Panc1 (cell line): ENCODE data around the gene TSHR. TPM values are rescaled to one million over a fixed set of nuclear protein-coding genes. Genes with fewer than 3 reads are reported as not detected.

ENCODE experiments used
- ATAC-seq: fragments of 200-7000 bp; cut with Tn5 transposase; 2 replicates; pipeline ENCODE4 v1.9.1; 2020; ENCODE audit warnings: mild to moderate bottlenecking, moderate library complexity
- BruUV-seq: library from RNA; stranded (reverse); fragments of 400-500 nt; replicated peaks from 2 replicates; lab custom pipeline; 2021; lab: Mats Ljungman, UMichigan
- CTCF ChIA-PET: fragments of 300-600 bp; sonication (Branson Sonifier 250); formaldehyde crosslinking; loops from one replicate; lab custom pipeline; 2022; ENCODE audit warnings: antibody characterized with exemption; lab: Charles Lee
- POLR2A ChIA-PET: fragments of 300-600 bp; sonication (Branson Sonifier 250); formaldehyde crosslinking; loops from one replicate; lab custom pipeline; 2022; ENCODE audit warnings: antibody characterized with exemption; lab: Charles Lee
- DNase-seq: peaks from one replicate; pipeline ENCODE4 v3.0.0-alpha.2; 2010; ENCODE audit warnings: low read depth, low spot score
- H3K27ac ChIP-seq: 2 replicates; pipeline ENCODE4 v1.5.1; 2011; ENCODE audit warnings: mild to moderate bottlenecking, low read length, inconsistent platforms
- H3K27me3 ChIP-seq: fragments of 200-500 bp; sonication (Bioruptor generic); 2 replicates; pipeline ENCODE4 v1.6.0; 2014; ENCODE audit warnings: low read length, inconsistent platforms; ENCODE audit not compliant: control insufficient read depth, insufficient read depth
- H3K36me3 ChIP-seq: fragments of 200-500 bp; sonication (Bioruptor generic); 2 replicates; pipeline ENCODE4 v1.5.1; 2014; ENCODE audit warnings: inconsistent platforms, mild to moderate bottlenecking, low read length, moderate library complexity; ENCODE audit not compliant: control insufficient read depth, insufficient read depth
- H3K4me1 ChIP-seq: 2 replicates; pipeline ENCODE4 v1.5.1; 2011; ENCODE audit warnings: inconsistent platforms, mild to moderate bottlenecking, low read length, moderate library complexity; ENCODE audit not compliant: control insufficient read depth, insufficient read depth
- H3K4me3 ChIP-seq, 2 experiments: 2 replicates each; pipeline ENCODE4 v1.5.1; 2011 to 2012; ENCODE audit warnings: low read depth in 2 of 2, low read length in 2 of 2, mild to moderate bottlenecking in 2 of 2, inconsistent platforms in 1 of 2, moderate library complexity in 1 of 2
- H3K9me3 ChIP-seq: fragments of 200-500 bp; sonication (Bioruptor generic); 2 replicates; pipeline ENCODE4 v1.5.1; 2014; ENCODE audit warnings: low read depth, mild to moderate bottlenecking, inconsistent platforms, low read length, moderate library complexity; ENCODE audit not compliant: control insufficient read depth, insufficient read depth
- POLR2AphosphoS5 ChIP-seq: IDR thresholded peaks from 2 replicates; pipeline ENCODE4 v1.6.1; 2012; ENCODE audit warnings: mild to moderate bottlenecking, low read depth, low read length, moderate library complexity
- SIN3A ChIP-seq: IDR thresholded peaks from 2 replicates; pipeline ENCODE4 v1.6.1; 2012; ENCODE audit warnings: low read depth, mild to moderate bottlenecking, low read length, moderate library complexity, borderline replicate concordance; ENCODE audit not compliant: insufficient read depth
- TCF7L2 ChIP-seq: IDR thresholded peaks from 2 replicates; pipeline ENCODE4 v1.6.1; 2011; ENCODE audit warnings: mild to moderate bottlenecking, low read depth, low read length, inconsistent platforms
- in situ Hi-C: cut with HindIII; loops from 2 replicates; pipeline ENCODE4 v1.10.0; 2016; ENCODE audit warnings: low sequenced_read_pairs, low pct_unique_long_range_greater_than_20kb
- intact Hi-C: fragments of 100-400 bp; cut with micrococcal nuclease; formaldehyde crosslinking; loops from one replicate; pipeline ENCODE4 v1.10.0; 2022; ENCODE audit not compliant: unreplicated experiment
- total RNA-seq: library from RNA; stranded (reverse); gene quantifications from one replicate; pipeline ENCODE4 v1.2.1, GENCODE V29; 2021; ENCODE audit not compliant: unreplicated experiment
- TF ChIP-seq, protein P1 (sequence below): fragments of 450-650 bp; IDR thresholded peaks from 2 replicates; pipeline ENCODE4 v1.5.1; 2017; ENCODE audit warnings: mild to moderate bottlenecking
- TF ChIP-seq, protein P2 (sequence below), 2 experiments: IDR thresholded peaks; 2 replicates each; pipeline ENCODE4 v1.6.1; 2011 to 2012; ENCODE audit warnings: low read depth in 2 of 2, control low read depth in 1 of 2, low read length in 1 of 2, mild to moderate bottlenecking in 1 of 2, moderate library complexity in 1 of 2; ENCODE audit not compliant: insufficient read depth in 1 of 2

TSHR gene
- total RNA-seq, 1 experiment from 2014 or later = not detected

DNA sequence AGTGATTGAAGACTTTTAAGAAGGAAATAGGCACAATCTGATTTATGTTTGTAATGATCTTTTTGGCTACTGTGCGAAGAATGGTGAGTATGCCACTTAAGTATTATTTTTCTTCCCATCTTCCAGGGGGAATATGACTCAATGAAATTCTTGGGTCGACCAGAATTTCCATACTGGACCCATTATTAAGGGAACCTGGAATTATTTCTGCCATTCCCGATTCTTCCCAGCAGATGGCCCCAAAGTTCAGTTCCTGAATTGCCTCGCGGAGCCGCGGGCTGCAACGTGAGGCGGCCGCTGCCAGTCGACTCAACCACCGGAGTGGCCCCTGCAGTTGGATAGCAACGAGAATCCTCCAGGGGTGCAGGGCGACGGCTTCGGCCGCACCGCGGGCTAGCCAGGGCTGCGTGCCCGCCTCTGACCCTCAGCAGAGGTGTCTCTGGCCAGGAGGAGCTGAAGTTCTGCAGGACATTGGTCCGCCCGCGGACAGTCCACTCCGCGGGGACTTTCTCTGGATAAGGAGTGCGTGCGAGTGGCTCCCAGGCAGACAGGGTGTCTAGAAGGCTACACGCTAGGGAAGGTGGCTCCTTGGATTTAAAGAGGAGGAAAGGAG lies 628 bp upstream of the TSHR start:
- no TSS peak for BruUV-seq
- intact Hi-C loops (loop anchor here (1.0 to 10.0 kb wide), 2 partner anchors 33 to 220 kb away; no protein-coding TSS in a partner anchor), in situ Hi-C loops (no loop called here)
- H3K4me1 ChIP-seq = no peaks in the 10 kb centered on the region
- ATAC-seq (peak; percentile 95), DNase-seq (peak; percentile 33)
- TF ChIP-seq POLR2AphosphoS5 = no peak
- TF ChIP-seq, protein P1, sequence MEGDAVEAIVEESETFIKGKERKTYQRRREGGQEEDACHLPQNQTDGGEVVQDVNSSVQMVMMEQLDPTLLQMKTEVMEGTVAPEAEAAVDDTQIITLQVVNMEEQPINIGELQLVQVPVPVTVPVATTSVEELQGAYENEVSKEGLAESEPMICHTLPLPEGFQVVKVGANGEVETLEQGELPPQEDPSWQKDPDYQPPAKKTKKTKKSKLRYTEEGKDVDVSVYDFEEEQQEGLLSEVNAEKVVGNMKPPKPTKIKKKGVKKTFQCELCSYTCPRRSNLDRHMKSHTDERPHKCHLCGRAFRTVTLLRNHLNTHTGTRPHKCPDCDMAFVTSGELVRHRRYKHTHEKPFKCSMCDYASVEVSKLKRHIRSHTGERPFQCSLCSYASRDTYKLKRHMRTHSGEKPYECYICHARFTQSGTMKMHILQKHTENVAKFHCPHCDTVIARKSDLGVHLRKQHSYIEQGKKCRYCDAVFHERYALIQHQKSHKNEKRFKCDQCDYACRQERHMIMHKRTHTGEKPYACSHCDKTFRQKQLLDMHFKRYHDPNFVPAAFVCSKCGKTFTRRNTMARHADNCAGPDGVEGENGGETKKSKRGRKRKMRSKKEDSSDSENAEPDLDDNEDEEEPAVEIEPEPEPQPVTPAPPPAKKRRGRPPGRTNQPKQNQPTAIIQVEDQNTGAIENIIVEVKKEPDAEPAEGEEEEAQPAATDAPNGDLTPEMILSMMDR = peak; percentile 82
- peak overlapping the region; percentile 39 to 60 for H3K4me3 ChIP-seq
- POLR2A ChIA-PET = no interaction called here
- H3K9me3 ChIP-seq = no peaks in the 10 kb centered on the region
- no peak overlapping the region for H3K27ac ChIP-seq
- H3K36me3 ChIP-seq = no peaks in the 10 kb centered on the region; the same call in 1 of the 2 replicates
- CTCF ChIA-PET = interaction anchor here (1.6 to 1.8 kb wide), 2 partner anchors 33 to 42 kb away, joined by 5 to 7 read pairs; no protein-coding TSS in a partner anchor
- H3K27me3 ChIP-seq = peaks cover 13% of the 10 kb centered on the region

DNA sequence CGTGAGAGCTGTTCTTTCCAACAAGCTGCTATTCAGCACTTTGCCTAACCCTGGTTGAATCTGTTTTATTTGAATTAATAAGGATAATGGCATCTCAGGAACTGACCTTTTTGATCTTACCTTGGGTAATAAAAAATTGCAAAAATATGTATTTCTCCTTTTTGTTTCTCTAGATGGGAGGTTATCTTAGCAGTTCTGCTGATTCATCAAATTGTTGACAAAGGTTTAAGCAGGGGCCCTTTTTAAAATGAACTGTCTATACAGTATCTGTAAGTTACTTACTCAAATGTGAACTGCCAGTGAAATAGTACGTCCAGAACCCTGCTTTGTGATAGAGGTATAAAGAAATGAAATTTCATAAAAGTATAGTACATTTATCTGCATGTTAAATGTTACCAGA lies 681 bp downstream of the TSHR start:
- intact Hi-C loops = loop anchor here (10.0 kb wide), 1 partner anchor 219 kb away; no protein-coding TSS in a partner anchor
- Histone ChIP-seq H3K4me1 (no peaks in the 10 kb centered on the region), H3K4me3 (no peak overlapping the region), H3K9me3 (no peaks in the 10 kb centered on the region), H3K27me3 (peaks cover 13% of the 10 kb centered on the region), H3K36me3 (no peaks in the 10 kb centered on the region; the same call in 1 of the 2 replicates), H3K27ac (no peak overlapping the region)
- TF ChIP-seq, protein P2, sequence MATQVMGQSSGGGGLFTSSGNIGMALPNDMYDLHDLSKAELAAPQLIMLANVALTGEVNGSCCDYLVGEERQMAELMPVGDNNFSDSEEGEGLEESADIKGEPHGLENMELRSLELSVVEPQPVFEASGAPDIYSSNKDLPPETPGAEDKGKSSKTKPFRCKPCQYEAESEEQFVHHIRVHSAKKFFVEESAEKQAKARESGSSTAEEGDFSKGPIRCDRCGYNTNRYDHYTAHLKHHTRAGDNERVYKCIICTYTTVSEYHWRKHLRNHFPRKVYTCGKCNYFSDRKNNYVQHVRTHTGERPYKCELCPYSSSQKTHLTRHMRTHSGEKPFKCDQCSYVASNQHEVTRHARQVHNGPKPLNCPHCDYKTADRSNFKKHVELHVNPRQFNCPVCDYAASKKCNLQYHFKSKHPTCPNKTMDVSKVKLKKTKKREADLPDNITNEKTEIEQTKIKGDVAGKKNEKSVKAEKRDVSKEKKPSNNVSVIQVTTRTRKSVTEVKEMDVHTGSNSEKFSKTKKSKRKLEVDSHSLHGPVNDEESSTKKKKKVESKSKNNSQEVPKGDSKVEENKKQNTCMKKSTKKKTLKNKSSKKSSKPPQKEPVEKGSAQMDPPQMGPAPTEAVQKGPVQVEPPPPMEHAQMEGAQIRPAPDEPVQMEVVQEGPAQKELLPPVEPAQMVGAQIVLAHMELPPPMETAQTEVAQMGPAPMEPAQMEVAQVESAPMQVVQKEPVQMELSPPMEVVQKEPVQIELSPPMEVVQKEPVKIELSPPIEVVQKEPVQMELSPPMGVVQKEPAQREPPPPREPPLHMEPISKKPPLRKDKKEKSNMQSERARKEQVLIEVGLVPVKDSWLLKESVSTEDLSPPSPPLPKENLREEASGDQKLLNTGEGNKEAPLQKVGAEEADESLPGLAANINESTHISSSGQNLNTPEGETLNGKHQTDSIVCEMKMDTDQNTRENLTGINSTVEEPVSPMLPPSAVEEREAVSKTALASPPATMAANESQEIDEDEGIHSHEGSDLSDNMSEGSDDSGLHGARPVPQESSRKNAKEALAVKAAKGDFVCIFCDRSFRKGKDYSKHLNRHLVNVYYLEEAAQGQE (IDR thresholded peaks at IDR 0.05; ENCODE audit: insufficient read depth in 1 of 2, low read depth in 2 of 2, low read length in 1 of 2) = no peak
- POLR2A ChIA-PET = no interaction called here
- in situ Hi-C loops = no loop called here
- DNase-seq = no peak
- ATAC-seq = no peak
- BruUV-seq = no TSS peak
- CTCF ChIA-PET = interaction anchor here (0.6 to 1.8 kb wide), 3 partner anchors 31 to 89 kb away, joined by 4 to 7 read pairs (median 5); no protein-coding TSS in a partner anchor

DNA sequence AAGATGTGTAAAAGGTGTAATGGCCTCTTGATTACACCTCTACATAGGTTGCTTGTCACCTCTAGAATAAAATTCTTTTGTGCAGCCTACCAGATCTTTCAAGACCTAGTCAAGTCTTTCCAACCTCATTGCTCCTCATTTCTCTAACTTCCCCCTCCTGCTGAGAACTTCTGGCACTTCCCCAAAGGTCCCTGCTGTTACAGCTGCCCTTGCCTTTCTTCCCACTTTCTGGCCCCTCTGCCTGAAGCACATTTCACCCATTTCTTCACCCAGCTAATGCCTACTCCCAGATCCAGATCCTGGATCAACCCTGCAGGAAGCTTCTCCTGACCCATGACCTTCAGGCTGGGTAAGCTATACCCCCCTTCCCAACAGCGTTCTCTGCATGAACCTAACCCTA lies 1.5 kb downstream of the TSHR start:
- CTCF ChIA-PET = no interaction called here
- intact Hi-C loops (loop anchor here (10.0 kb wide), 1 partner anchor 218 kb away; no protein-coding TSS in a partner anchor), in situ Hi-C loops (no loop called here)
- DNase-seq (no peak), ATAC-seq (no peak)
- Histone ChIP-seq H3K4me1 (no peaks in the 10 kb centered on the region), H3K27me3 (peaks cover 13% of the 10 kb centered on the region), H3K9me3 (no peaks in the 10 kb centered on the region), H3K4me3 (no peak overlapping the region), H3K36me3 (no peaks in the 10 kb centered on the region; the same call in 1 of the 2 replicates), H3K27ac (no peak overlapping the region)
- POLR2A ChIA-PET = no interaction called here
- TF ChIP-seq, protein P2 (IDR thresholded peaks at IDR 0.05; ENCODE audit: insufficient read depth in 1 of 2, low read depth in 2 of 2, low read length in 1 of 2) = no peak
- TF ChIP-seq, protein P1 = no peak
- TF ChIP-seq SIN3A (no peak), POLR2AphosphoS5 (no peak), TCF7L2 (no peak)
- no TSS peak for BruUV-seq
